ENCODE data around the gene KIF5A. TPM values are rescaled to one million over a fixed set of nuclear protein-coding genes. Genes with fewer than 3 reads are reported as not detected.
A peak's percentile ranks its signal among the peaks of the same experiment; 100 is the strongest.
"Not testable (repeated sequence)": the region's sequence is repeated elsewhere in the genome, so short reads cannot be mapped to it uniquely, and the experiment has no call there.

KIF5A gene
- total and polyA plus RNA-seq, 4 donors: 0.05 to 0.34 (median 0.14) TPM

GRCh38 chr12:57584690-57585089 lies 34.8 kb downstream of the KIF5A start:
- no peak for ATAC-seq (ENCODE audit: insufficient read depth, low FRiP score)

GRCh38 chr12:57585156-57585555 lies 35.3 kb downstream of the KIF5A start:
- WGBS, 2 donors: 81 to 84% methylated on average over 2 of the region's 2 CpGs
- H3K27ac ChIP-seq (ENCODE audit: low read depth in 1 of 2, low read length in 1 of 2): no peak overlapping the region
- ATAC-seq (ENCODE audit: insufficient read depth, low FRiP score): no peak

More at GRCh38 chr12:57584690-57585089, 34.8 kb downstream of the KIF5A start:
- no peaks in the 10 kb centered on the region for H3K36me3 ChIP-seq (ENCODE audit: control insufficient read depth in 4 of 4, insufficient read depth in 4 of 4, low read length in 4 of 4)
- DNase-seq: no peak
- no peak for TF ChIP-seq CTCF (IDR thresholded peaks at IDR 0.05; ENCODE audit: control extremely low read depth, extremely low read depth)
- H3K27me3 ChIP-seq (ENCODE audit: control insufficient read depth in 3 of 3, insufficient read depth in 3 of 3, low read length in 2 of 3): peaks cover 0 to 13% (median 13%) of the 10 kb centered on the region in 3 donors
- no peaks in the 10 kb centered on the region for H3K4me1 ChIP-seq (ENCODE audit: control insufficient read depth in 5 of 5, insufficient read depth in 5 of 5, low read length in 5 of 5)
- no peak overlapping the region for H3K27ac ChIP-seq (ENCODE audit: low read depth in 1 of 2, low read length in 1 of 2)
- H3K9me3 ChIP-seq (ENCODE audit: control insufficient read depth in 4 of 4, insufficient read depth in 3 of 4, low read length in 3 of 4): no peaks in the 10 kb centered on the region
- no peak overlapping the region for H3K4me3 ChIP-seq
- no peak overlapping the region for H3K9ac ChIP-seq (ENCODE audit: insufficient read depth in 1 of 2, low read length in 2 of 2)

GRCh38 chr12:57586128-57586527 lies 36.3 kb downstream of the KIF5A start:
- ATAC-seq (ENCODE audit: insufficient read depth, low FRiP score): no peak
- WGBS, 2 donors: 92 to 96% methylated on average over 3 of the region's 3 CpGs
- Histone ChIP-seq H3K27ac (ENCODE audit: low read depth in 1 of 2, low read length in 1 of 2) (no peak overlapping the region), H3K4me1 (ENCODE audit: control insufficient read depth in 5 of 5, insufficient read depth in 5 of 5, low read length in 5 of 5) (peaks cover 0 to 6% (median 3%) of the 10 kb centered on the region in 5 donors), H3K27me3 (ENCODE audit: control insufficient read depth in 3 of 3, insufficient read depth in 3 of 3, low read length in 2 of 3) (peaks cover 0 to 13% (median 13%) of the 10 kb centered on the region in 3 donors), H3K9ac (ENCODE audit: insufficient read depth in 1 of 2, low read length in 2 of 2) (peak overlapping the region in 1 of 2 donors; percentile 20), H3K9me3 (ENCODE audit: control insufficient read depth in 4 of 4, insufficient read depth in 3 of 4, low read length in 3 of 4) (no peaks in the 10 kb centered on the region), H3K36me3 (ENCODE audit: control insufficient read depth in 4 of 4, insufficient read depth in 4 of 4, low read length in 4 of 4) (no peaks in the 10 kb centered on the region), H3K4me3 (no peak overlapping the region)
- TF ChIP-seq CTCF (IDR thresholded peaks at IDR 0.05; ENCODE audit: control extremely low read depth, extremely low read depth): no peak
- DNase-seq: no peak

More at GRCh38 chr12:57585156-57585555, 35.3 kb downstream of the KIF5A start:
- no peak for TF ChIP-seq CTCF (IDR thresholded peaks at IDR 0.05; ENCODE audit: control extremely low read depth, extremely low read depth)
- Histone ChIP-seq H3K27me3 (ENCODE audit: control insufficient read depth in 3 of 3, insufficient read depth in 3 of 3, low read length in 2 of 3) (peaks cover 0 to 13% (median 13%) of the 10 kb centered on the region in 3 donors), H3K9me3 (ENCODE audit: control insufficient read depth in 4 of 4, insufficient read depth in 3 of 4, low read length in 3 of 4) (no peaks in the 10 kb centered on the region), H3K4me3 (no peak overlapping the region), H3K9ac (ENCODE audit: insufficient read depth in 1 of 2, low read length in 2 of 2) (no peak overlapping the region), H3K4me1 (ENCODE audit: control insufficient read depth in 5 of 5, insufficient read depth in 5 of 5, low read length in 5 of 5) (no peaks in the 10 kb centered on the region), H3K36me3 (ENCODE audit: control insufficient read depth in 4 of 4, insufficient read depth in 4 of 4, low read length in 4 of 4) (no peaks in the 10 kb centered on the region)
- DNase-seq: no peak

- H3K4me3 ChIP-seq: no peak overlapping the region
- TF ChIP-seq CTCF (IDR thresholded peaks at IDR 0.05; ENCODE audit: control extremely low read depth, extremely low read depth): no peak
- DNase-seq: no peak
Measured at GRCh38 chr12:57586832-57587429, 37.1 kb downstream of the KIF5A start.

GRCh38 chr12:57588951-57589610 lies 39.2 kb downstream of the KIF5A start:
- 86 to 94% methylated on average over 15 of the region's 15 CpGs for WGBS, 2 donors
- not testable (repeated sequence) for ATAC-seq (ENCODE audit: insufficient read depth, low FRiP score)

More at GRCh38 chr12:57586832-57587429, 37.1 kb downstream of the KIF5A start:
- no peak for ATAC-seq (ENCODE audit: insufficient read depth, low FRiP score)
- Histone ChIP-seq H3K9ac (ENCODE audit: insufficient read depth in 1 of 2, low read length in 2 of 2) (no peak overlapping the region), H3K36me3 (ENCODE audit: control insufficient read depth in 4 of 4, insufficient read depth in 4 of 4, low read length in 4 of 4) (no peaks in the 10 kb centered on the region), H3K4me1 (ENCODE audit: control insufficient read depth in 5 of 5, insufficient read depth in 5 of 5, low read length in 5 of 5) (peaks cover 0 to 13% (median 4%) of the 10 kb centered on the region in 5 donors), H3K9me3 (ENCODE audit: control insufficient read depth in 4 of 4, insufficient read depth in 3 of 4, low read length in 3 of 4) (no peaks in the 10 kb centered on the region), H3K27me3 (ENCODE audit: control insufficient read depth in 3 of 3, insufficient read depth in 3 of 3, low read length in 2 of 3) (peaks cover 0 to 13% (median 13%) of the 10 kb centered on the region in 3 donors), H3K27ac (ENCODE audit: low read depth in 1 of 2, low read length in 1 of 2) (no peak overlapping the region)
- 83 to 90% methylated on average over 3 of the region's 3 CpGs for WGBS, 2 donors

More at GRCh38 chr12:57588951-57589610, 39.2 kb downstream of the KIF5A start:
- H3K27me3 ChIP-seq (ENCODE audit: control insufficient read depth in 3 of 3, insufficient read depth in 3 of 3, low read length in 2 of 3): peaks cover 0 to 13% (median 13%) of the 10 kb centered on the region in 3 donors
- H3K27ac ChIP-seq (ENCODE audit: low read depth in 1 of 2, low read length in 1 of 2); H3K9ac ChIP-seq (ENCODE audit: insufficient read depth in 1 of 2, low read length in 2 of 2); H3K9me3 ChIP-seq (ENCODE audit: control insufficient read depth in 4 of 4, insufficient read depth in 3 of 4, low read length in 3 of 4); H3K36me3 ChIP-seq (ENCODE audit: control insufficient read depth in 4 of 4, insufficient read depth in 4 of 4, low read length in 4 of 4); DNase-seq; H3K4me3 ChIP-seq: not testable (repeated sequence)
- H3K4me1 ChIP-seq (ENCODE audit: control insufficient read depth in 5 of 5, insufficient read depth in 5 of 5, low read length in 5 of 5): peaks cover 0 to 18% (median 5%) of the 10 kb centered on the region in 5 donors

All from lung (tissue), 12 donors.